Right forelimb (tissue), 1 donor: ENCODE results near the gene DLGAP1.

Source experiments
- DNase-seq: peaks from one replicate; pipeline ENCODE4 v3.0.0-alpha.2; 2018

DLGAP1 gene

DNA sequence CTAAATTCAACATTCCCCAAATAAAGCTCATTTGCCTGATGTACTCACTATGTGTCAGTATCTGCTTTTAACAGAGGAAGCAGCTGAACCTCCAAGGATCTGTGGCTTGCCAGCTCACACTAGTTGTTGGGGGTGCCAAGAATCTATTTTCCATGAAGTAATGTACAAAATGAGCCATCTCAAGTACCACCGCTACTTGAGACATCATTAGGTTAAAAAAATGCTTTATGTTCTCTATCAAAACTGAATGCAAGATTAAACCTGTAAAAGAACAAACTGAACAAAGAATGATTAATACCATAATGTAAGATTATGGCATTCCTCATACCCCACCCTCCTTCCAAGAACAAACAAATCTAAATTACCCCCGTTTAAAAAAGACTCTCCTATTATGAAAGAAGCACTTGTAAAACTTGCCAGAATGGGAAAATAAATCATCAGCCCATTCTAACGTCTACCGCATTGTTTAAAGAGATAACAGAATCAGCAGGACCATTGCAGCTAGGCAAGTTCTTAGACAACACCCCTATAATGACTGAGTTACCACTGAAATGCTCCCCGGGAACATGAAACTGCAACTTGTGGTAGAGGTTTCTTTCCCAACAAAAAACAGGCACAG lies 471.6 kb downstream of the DLGAP1 start:
- DNase-seq, result no peak

DNA sequence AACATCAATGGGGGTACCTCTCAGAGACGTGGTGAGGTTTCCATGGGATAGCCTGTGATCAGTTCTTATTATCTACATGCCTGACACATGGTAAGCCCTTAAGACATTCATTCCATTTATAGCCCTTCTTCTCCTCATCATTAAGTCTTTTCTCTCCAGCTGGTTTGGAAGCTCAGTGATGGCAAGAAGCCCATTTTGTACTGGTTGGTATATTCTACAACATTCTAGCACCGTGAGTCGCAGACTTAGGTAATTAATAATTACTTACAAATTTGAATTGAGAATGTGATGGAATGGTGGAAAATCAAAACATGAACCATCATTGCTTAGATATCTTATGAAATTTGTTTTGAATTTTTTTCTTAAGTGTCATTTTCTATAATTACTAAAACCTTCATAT lies 472.6 kb downstream of the DLGAP1 start:
- no peak for DNase-seq

DNA sequence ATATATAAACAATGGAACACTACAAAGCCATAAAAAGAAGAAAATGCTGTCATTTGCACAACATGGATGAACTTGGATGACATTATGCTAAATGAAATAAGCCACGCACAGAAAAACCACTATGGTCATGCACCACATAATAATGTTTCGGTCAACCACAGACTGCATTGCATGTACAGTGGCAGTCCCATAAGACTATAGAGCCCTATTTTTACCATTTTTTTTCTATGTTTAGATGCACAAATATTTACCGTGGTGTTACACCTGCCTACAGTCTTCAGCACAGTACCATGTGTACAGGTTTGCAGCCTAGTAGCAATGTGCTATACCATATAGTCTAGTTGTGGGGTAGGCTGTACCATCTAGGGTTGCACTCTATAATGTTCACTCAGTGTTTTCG lies 476.1 kb downstream of the DLGAP1 start:
- DNase-seq, result no peak

DNA sequence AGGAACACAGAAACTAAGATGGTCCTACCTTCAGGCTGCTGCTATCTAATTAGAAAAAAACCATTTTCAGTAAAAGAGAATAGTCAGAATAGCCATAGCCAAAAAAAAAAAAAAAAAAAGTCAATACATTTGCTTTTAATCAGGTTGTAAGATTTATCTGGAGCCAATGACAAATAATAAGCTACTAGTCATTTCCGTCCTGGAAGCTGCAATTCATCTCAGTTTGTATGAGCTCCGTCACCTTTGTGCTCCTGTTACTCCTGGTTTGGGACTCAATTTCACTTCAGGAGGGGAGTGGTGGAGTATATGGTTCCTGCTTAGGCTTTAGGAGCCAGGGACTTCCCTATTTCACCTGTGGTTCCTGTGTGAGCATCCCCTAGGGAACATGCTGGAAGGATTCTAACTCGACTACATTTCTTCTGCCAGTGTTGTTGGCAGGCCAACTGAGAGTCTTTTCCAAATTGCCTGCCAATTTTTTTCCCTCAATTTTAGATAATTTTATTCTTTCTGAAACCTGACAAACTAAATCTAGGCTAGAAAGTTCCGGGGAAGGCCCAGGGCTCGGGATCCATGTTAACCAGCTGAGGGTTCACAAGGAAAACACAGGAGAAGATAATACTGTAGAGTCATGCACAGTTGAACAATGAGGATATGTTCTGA lies 481.8 kb downstream of the DLGAP1 start:
- no peak for DNase-seq

DNA sequence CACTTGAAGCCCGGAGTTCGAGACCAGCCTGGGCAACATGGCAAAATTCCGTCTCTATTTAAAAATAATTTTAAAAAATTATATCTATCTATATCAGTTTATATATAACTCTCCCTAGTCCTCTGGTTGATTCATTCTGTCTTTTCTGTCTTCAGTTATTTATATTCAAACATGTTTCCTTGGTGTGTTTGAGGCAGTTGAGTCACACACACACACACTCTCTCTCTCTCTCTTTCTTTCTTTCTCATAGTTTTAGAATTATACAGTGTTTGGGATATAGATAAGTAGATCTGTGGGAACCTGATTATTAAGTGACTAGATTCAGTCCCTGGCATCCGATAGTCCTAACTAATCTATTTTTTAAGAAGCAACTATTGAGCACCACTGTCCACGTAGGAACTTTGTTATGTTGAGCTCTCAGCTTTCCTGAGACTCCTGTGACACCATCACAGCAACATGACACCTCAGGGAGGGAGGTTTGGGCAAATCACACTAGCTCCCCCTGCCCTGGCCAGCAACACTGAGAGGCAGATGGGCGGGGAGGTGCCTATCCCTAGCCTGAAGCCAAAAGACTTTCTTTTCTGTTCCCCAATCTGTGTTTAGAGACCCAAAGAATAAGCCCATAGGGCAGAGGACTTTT lies 482.7 kb downstream of the DLGAP1 start:
- no peak for DNase-seq

DNA sequence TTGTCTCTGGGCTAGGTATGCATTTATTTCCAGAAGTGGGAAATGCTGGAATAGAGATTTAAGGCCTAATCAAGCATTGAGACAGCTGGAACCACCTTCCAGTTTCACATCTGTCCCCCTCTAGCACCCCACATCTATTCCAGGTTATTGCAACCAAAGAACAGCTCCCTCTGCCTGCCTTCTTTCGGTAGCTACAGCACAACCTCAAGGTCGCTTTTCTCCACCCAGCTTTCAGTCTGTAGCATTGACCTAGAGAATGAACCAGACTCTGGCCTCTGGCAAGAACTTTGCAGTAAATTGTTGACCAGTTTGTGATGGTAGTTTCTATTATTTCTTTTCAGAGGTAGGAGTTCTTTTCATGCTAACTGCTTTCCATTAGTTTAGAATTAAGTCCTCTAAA lies 484.2 kb downstream of the DLGAP1 start:
- no peak for DNase-seq

DNA sequence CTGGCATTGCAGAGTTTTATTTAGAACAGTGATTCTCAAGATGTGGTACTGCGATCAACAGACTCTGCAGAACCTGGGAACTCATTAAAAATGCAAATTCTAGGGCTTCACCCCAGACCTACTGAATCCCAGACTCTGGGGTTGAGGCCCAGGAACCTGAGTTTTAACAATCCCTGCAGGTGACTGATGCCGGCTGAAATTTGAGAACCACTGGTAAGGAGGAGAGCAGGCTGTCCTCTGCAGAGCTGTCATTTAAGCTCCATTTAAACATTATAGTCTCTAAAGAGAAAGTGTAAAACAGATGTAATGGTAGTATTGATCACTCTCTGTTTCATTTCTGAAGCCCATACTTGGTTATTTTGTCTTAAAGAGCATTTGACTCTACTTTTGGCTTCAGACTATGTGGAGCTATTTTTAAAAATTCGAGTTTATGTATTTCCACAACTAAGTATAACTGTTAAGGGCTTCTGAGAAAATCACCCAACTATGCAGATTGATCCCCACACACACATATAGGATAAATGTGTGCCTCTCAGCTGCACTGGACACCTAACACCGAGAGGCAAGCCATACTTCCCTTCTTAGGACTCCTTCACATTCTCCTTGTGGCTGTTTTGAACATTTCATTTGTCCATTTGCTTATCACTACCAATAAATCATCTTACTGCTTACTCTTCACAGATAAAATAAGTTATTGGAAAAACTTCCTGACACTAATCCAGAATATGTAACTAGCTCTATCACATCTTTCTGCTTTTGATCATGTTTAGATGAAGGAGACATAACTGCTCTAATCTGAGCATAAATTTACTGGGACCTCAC lies 487.5 kb downstream of the DLGAP1 start:
- DNase-seq, result no peak

DNA sequence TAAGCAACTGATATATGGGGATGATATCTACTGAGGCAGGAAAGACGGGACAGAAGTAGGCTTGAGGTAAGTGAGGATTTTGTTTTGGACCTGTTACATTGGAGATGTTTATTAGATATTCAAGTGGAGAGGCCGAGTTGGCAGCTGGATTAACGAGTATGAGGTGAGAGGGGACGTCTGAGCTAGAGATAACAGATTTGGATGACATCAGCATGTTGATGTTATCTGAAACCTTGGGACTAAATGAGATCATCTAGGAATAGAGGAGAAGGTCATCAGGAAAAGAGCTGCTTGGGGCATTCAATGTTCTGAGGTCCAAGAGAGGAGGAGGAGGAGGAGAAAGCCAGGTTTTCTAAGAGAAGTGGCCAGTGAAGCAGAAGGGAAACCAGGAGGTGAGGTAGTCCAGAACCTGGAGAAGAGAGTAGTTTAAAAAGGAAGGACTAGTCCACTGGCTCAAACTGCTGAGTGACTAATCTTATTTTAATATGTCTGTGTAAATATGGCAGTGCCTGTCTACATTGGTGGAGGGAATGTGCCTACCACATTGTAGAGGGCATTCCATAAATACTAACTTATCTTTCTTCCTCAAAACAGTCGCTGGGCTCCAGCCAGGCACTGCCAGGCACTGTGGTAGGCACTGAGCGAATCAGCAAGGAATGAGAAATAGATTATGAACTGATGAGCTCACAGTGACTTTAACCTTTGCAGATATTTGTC lies 488.3 kb downstream of the DLGAP1 start:
- DNase-seq, result no peak

DNA sequence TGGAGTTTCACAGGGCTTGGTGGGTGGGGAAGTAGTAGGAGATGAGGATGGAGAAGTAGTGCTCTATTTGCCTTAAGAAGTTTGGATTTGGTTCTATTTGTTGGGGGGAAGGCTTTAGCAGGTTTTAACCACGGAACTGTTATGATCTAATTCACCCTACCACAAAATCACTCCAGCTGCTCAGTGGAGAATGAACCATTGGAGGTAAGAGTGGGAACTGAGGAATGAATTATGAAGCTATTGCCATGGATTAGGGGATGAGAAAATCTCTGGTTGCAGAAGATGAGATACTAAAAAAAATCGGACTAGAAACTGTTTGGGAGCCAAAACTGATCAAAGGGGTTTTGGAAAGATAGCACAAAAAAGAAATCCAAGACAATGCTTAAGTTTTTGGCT lies 488.9 kb downstream of the DLGAP1 start:
- DNase-seq, result no peak

DNA sequence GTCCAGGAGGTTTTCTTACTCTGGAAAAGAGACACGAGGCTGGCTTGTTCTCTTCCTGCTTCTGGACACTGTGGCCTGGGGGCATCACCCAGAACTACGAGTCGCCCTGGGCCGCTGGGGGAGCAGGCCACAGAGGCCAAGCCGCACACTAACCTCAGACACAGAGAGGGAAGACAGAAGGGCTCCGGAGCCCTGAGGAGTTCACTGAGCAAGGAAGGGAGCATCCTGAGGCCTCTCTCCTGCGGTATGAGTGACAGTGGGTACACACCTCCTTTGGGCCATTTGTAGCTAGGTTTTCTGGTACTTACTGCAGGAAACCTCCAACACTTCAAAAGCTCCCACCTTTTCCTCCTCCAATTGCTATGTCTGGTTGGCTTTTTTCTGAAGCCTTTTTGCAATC lies 494.1 kb downstream of the DLGAP1 start:
- no peak for DNase-seq

DNA sequence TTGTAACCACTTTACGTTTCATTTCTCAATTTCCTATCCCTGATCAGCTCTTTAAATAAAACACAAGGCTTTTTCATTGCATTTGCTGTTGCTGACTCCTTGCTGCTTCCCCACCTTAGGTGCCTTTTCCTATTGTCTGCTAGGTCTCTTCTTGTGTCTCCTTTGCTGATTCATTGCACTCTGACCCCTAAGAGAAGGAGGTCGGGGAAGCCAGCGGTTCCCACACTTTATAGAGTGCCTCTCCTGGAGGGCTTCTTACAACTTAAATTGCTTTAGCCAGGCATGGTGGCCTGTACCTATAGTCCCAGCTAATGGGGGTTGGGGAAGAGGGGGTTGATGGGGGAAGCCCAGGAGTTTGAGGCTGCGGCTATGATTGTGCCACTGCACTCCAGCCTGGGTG lies 495.0 kb downstream of the DLGAP1 start:
- DNase-seq, result no peak

DNA sequence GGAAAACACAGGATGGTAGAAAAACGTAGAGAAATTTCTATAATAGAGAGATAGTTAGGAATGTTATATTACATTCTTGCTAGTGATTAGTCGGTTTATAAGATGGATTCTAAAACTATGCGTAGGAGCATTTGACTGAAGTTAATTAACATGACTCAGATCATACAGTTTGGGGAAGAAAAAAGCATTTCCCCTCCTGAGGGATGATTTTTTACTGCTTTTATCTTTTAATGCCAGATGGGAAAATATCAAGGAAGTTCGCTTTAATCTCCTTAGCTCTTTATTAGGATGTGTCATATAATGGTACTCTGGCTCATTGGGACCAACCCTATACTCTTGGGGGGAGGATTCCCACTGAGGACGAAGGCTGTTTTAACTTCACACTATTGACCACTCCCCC lies 503.1 kb downstream of the DLGAP1 start:
- DNase-seq, result no peak

DNA sequence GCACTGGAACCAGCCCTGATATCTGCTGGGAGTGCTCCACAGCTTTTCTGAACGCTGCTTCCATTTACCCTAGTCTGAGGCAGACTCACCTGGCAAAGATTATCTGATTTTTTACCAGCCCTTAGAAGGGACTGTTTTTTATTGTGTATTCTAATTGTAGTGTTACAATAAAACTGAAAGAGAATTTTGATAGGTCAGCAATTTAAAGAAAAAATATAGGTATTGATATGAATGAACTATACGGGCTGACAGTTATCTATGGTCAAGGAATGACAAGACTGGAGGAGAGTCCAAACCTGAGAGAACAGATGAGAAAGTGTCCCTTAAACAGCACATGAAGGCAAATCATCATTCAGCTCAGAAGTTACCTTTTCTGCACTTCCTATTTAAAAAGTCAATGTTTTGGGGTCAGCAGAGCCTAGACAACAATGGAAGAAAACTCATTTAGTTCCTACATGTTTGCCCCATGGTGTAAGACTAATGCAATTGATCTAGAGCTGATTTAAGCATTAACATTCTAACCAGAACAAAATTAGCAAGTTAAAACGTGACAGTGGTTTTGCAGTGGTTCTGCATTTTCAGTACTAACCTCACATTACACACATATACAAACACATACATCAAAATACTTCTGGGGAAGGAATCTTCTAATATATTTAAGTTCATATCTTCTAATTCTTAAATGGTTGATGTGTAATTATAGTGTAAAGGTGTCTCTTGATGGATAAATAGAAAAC lies 504.3 kb downstream of the DLGAP1 start:
- DNase-seq, result no peak

DNA sequence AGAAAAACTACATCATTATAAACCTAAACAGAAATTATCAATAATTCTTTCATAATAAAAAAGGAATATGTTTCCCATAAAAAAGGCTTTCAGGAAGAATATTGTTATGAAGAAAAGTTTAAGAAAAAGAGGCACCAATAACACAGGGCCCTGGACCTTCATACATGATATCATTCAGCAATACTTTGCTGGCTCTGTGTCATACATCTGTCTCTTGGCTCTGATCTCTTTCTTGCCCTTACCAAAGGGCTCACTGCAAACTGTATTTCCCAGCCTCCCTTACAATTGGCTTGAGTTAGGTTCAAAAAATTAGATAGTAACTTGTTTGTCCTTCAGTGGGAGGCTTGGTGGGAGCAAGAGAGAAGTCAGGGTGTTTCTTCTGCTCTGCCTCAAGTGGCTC lies 506.1 kb downstream of the DLGAP1 start:
- DNase-seq, result no peak

DNA sequence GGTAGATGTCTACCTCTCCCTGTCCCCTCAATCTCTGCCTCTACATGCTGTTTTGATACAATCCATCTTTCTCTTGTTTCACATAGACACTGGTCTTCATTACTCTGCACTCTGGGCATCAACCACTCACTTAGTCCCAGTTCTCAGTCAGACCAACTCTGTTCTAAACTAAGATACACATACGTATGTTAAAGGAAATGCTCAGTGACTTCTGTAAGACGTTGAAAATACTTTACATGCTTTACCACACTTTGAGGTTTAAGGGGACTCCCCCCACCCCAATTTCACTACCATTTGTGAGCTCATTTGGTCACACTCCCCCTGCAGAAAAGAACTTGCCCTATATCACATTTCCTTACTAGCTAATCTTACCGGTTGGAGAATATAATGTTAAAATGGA lies 507.7 kb downstream of the DLGAP1 start:
- no peak for DNase-seq

DNA sequence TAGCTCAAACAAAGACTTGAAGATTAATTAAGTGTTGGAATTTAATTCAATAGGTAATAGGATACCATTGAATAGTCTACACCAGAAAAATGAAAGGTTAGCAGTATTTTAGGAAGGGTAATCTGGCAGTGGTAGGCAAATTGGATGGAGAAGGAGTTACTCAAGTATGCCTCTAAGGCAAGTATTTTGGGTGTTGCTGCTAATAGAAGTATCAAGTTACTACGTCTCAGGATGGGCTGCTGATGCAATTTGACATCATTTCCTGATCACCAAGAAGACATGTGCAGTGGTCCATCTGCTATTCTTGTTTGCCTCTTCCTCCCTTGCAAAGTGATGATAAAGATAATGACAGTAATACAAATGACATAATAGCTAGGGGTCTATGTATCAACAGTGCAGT lies 519.8 kb downstream of the DLGAP1 start:
- DNase-seq, result no peak

DNA sequence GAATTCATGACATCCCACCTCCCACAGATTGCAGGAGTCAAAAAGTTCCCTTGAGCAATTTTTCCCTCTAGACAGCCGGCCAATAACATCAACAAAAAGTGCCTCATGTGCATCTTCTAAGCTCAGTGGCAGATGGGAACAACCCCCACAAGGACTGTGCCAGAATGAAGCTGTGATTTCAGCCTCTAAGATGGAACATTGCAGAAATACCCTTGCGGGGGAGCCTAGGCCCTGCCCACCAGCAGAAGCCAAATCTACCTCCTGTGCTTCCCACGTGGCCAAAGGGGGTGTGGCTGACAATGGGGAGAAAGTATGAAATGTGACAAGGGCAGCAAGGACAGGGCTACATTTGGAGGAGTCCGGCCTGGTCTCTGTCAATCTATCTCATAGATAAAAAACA lies 522.8 kb downstream of the DLGAP1 start:
- no peak for DNase-seq

DNA sequence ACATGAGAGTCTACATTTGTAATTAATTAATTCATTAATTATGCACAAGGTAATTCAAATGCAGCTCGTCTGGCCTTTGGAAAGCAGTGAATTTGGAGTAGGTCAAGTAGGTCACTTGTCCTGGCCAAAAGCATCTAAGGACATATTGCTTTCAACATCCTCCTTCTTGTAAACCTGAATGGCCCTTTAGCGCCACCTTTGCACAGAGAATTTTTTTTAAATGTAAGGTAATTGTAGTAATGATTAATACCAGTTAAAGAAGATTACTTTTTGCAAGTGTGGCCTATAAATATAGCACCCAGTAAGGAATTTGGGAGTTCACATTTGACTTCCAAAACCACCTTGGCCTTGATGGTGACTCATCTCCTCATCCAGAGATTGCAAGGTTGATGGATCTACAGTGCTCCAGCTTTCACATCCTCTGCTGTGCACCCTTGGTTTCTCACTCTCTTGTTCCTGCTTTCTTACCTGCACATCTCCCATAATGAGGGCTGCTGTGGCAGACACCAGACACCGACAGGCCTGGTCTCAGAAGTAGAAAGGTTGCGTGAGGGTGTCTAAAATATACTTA lies 523.5 kb downstream of the DLGAP1 start:
- no peak for DNase-seq

DNA sequence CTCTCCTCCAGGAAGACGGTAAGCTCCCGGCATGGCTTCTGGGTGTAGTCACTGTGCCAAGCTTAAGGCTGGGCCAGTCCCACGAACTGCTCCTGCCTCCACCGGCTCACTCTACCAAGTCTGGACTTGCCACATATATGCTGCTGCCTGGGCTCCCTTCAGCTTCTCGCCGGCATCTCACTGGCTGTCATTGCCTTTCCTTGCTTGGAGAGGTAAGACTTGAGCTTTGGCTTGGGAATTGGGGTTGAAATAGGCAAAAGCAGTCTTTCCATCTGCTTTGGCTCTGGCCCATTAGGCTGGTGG lies 524.1 kb downstream of the DLGAP1 start:
- DNase-seq, result no peak

DNA sequence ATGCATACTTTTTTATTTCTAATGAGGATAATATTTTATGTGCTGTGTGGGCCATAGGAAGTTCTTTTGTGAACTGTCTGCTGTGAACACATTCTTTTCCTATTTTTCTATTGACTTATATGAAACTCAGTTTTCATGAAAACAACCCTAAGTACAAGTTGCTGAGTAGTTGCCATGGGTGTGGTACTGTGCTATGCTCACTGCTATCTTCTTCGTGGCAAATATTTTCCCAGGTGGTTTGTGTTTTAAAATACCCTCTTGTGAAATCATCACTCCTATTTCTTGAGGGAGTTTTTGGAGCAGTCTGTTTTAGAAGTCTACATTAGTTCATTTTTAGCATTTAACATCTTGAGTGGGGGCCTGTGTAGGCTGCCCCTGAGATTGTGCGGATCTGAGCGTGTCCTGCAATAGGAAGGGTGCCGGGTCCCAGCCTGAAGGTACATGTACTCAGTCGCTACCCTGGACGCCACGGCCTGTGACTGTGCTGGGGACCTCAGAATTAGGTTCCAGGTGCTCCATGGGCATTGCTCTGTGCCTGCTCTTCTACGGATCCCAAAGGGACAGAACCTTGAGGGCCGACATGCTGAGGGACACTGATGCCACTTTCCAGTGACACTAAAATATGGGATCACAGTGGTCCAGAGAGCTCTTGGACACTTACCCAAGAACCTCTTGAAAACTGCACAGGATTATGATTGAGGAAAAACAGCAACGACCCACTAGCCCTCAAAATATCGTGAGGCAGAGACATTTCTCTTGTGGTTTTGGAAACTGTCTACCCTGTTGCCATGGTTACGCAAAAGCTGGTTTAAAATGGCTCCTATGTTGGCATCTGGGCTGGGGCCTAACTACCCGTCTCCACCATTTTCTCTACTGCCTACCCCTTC lies 524.7 kb downstream of the DLGAP1 start:
- DNase-seq, result no peak

DNA sequence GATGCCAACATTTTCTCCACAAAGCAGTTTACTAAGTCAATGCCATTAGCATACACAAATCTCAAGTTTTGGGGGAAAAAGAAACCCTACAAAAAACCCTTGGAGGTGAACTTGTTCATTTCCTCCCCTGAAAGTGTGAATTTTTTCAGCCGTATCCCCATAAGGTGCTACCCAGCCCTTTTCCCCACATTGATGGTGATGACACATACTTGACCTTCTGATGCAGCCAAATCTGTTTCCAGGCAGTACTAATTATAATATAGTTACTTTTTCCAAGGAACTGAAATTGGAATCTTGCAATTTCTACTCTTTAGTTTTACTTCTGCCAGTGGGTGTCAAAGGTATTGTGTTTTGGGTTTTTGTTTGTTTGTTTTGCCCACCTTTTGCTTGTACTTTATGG lies 530.7 kb downstream of the DLGAP1 start:
- no peak for DNase-seq
